Measurements from ENCODE around the gene TLCD3A.
"Not testable (repeated sequence)": the region's sequence is repeated elsewhere in the genome, so short reads cannot be mapped to it uniquely, and the experiment has no call there.

The TLCD3A gene

GRCh38 chr17:749359-749758 lies 17.0 kb downstream of the TLCD3A start:
- not testable (repeated sequence) for DNase-seq (ENCODE audit: low spot score)

- DNase-seq (ENCODE audit: low spot score): no peak
These were observed 18.1 kb downstream of the TLCD3A start for GRCh38 chr17:750431-751037.

GRCh38 chr17:751269-752001 lies 19.0 kb downstream of the TLCD3A start:
- DNase-seq (ENCODE audit: low spot score): peak; percentile 30

DNA sequence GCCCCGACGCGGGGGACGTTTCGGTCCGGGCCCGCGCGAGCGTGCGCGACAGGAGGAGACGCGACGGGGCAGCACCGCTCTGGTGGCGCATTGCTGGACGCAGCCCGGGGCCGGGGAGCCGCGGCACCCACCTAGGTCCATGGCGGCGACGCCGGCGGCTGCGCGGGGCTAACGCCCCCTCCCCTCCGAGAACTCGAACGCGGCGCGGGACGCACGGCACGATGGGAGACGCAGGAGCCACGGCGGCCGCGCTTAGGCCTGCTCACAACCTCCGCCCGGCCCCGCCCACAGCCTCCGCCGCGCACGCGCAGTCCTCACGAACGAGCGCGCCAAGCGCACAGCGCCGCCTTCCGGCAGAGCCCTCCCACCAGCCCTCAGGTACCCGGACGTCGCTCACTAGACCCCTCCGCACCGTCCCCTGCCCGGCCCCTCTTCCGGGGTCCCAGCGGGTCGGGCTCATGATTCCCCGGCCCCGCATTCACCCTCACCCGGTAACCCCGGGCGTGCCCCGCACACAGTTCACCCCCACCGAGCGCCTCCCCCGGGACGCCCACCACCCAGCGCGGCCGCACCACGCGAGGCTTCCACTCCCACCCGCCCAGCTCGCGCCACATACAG lies 19.7 kb downstream of the TLCD3A start, which contains the start of gene GEMIN4:
Gene GEMIN4, minus strand, starts transcription at position 263 of the 618 bp plus-strand sequence. Its CDS starts 122 bp downstream, at position 141.
- DNase-seq (ENCODE audit: low spot score): peak; percentile 97

GRCh38 chr17:752620-753219 lies 20.3 kb downstream of the TLCD3A start:
- DNase-seq (ENCODE audit: low spot score): no peak

GRCh38 chr17:753418-753817 lies 21.0 kb downstream of the TLCD3A start:
- DNase-seq (ENCODE audit: low spot score): no peak

- DNase-seq (ENCODE audit: low spot score): not testable (repeated sequence)
These were observed 23.0 kb downstream of the TLCD3A start for GRCh38 chr17:755319-755961.

DNA sequence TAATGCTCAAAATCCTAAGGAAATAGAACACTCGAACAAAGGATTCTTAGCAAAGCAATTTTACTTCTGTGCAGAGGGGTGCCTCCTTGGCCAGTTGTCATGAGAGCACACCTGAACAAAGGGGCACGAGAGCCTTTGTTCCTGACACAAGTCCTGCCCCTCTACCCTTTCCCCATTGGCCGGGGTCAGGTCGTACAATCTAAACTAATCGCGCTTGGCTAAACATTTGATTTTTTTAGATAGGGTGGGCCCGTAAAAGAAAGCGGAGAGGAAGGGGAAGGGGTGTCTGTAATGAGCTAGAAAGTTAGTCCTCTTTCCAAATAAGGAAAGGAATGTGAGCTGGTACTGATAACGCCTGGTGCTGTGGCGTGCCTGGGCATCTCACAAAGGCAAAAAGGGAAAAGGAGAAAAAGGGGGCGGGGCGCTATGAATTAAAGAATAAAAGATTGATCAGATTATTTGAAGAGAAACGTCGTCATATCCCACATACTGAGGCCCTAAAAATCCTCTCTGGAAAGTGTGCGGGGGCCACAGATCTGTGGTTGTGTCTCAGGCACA lies 23.7 kb downstream of the TLCD3A start:
- DNase-seq (ENCODE audit: low spot score): not testable (repeated sequence)

- no peak for DNase-seq (ENCODE audit: low spot score)
These were observed 27.6 kb downstream of the TLCD3A start for GRCh38 chr17:759964-760363.

DNA sequence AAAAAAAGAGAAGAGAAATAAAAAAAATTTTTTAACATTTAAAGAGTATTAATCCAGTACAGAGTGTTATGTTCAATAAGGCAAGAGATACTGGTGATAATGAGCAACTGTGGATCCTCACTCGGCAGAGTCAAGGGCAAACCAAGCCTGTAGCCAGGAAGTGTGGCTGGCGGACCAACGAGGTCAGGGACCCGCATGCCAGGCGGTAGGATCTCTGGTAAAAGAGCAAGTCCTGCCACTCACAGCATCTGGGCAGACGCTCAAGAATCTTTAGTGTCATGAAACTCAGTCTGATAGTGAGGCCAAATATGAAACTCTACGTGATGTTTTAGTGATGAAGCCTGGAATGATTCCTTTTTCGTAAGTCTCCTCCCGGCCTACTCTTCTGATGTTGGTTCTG lies 28.0 kb downstream of the TLCD3A start:
- DNase-seq (ENCODE audit: low spot score): no peak

- no peak for DNase-seq (ENCODE audit: low spot score)
These were observed 34.7 kb downstream of the TLCD3A start for GRCh38 chr17:767076-767475.

DNA sequence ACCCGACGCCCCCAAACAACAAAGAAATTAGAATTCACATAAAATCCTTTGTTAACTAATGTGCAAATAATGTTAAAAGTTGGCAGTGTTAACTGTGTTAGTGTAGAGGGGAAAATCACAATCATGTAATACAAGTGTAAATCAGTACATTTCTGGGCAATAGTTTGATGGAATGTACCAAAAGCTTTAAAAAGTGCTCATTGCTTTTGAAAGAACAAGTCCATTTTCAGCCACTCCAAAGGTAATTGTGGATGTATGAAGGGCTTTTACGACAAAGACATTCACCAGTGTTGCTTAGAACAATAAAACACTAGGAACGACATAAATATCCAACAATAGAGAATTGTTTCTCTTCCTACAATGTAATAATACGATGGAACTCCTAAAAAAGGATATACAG lies 40.6 kb downstream of the TLCD3A start:
- no peak for DNase-seq (ENCODE audit: low spot score)

DNA sequence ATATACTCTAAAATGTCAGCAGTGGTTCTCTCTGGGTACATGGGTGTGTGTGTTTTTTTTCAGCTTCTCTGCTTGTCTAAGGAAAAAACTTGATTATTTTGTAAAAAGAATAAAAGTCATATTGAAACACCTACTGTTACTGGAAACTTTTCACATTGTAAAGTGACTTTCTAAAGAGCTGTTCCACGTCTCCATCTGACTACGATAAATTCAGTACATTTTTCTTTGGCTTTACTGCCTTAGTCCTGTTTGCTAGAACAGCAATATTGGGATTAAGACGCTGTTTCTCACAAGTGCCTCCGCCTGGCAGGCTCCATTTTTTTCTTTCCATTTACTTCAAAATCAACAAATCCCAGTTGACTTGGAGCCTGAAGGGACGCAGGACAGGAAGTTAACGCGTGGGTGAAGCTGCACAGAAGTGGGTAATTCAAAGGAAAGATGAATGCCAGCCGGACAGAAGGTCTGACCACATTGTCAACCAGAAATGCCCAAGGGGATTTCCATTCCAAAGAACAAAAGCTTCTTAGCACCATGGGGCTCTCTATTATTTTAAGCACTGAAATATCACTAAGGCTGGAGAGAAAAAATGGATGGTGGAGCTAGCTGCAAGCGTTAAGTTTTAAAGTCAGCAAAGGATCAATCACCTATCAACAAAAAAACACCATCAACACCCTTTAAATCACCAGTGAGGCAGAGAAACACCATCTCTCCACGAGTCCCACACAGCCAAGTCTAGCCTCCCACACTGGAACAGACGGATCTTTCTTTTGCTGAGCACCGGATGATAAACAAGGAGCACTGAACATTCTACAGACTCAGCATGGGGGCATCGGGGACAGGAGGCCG lies 41.3 kb downstream of the TLCD3A start:
- no peak for DNase-seq (ENCODE audit: low spot score)

GRCh38 chr17:774313-774584 lies 41.9 kb downstream of the TLCD3A start:
- DNase-seq (ENCODE audit: low spot score): no peak

DNA sequence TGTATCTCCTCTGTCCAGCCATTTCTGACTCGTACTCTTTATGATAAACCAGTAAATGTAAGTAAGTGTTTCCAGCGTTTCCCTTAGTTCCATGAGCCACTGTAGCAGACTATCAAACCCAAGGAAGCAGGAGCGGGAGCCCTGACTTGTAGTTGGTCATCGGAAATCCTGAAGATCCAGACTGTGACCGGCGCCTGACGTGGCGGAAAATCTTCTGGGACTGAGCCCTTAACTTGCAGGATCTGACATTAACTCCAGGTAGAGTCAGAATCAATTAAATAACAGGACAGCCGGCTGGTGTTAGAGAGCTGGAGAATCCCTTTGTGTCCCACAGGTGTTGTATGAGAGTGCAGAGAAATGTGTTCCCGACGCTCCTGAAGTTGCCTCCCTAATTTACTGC lies 45.7 kb downstream of the TLCD3A start:
- DNase-seq (ENCODE audit: low spot score): no peak

GRCh38 chr17:781805-782731 lies 49.7 kb downstream of the TLCD3A start, which contains the start of the genes GLOD4 and MRM3:
TSS of gene GLOD4 (minus strand) at chr17:782280. CDS start at chr17:782255, 25 bp downstream.
TSS of gene MRM3 (plus strand) at chr17:782353. CDS start at chr17:782379, 26 bp downstream.
- peak; percentile 93 for DNase-seq (ENCODE audit: low spot score)

DNA sequence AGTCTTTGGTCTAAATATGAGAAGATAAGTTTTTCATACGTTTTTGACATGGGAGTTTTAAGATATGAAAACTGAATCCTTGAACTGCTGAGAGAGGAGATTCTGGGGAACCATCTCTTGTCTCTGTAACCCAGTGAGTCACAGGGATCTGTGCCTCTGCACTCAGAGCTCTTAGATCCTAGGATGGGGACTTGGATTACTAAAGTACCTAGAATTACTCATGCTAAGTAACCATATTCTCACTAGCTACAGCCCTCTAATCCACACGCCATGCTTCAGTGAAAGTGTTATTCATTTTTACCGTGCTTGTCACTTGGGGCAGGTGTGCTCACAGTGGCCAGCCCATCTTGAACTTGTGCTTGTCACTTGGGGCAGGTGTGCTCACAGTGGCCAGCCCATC lies 51.7 kb downstream of the TLCD3A start:
- DNase-seq (ENCODE audit: low spot score): no peak

GRCh38 chr17:785901-786300 lies 53.5 kb downstream of the TLCD3A start:
- not testable (repeated sequence) for DNase-seq (ENCODE audit: low spot score)

DNA sequence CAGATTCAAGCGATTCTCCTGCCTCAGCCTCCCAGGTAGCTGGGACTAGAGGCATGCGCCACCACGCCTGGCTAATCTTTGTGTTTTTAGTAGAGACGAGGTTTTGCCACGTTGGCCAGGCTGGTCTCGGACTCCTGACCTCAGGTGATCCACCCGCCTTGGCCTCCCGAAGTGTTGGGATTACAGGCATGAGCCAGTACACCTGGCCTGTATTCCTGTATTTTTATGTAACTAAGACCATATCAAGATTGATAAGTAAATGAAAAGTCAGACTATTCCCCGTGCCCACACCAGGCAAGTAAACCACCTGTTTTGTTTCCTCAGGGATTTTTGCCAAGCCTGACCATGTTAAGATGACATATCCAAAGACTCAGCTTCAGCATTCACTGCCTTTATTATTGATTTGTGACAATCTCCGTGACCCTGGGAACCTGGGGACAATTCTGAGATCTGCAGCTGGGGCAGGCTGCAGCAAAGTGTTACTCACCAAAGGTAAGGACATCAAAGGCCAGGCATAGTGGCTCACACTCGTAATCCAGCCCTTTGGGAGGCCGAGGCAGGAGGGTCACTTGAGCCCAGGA lies 55.3 kb downstream of the TLCD3A start:
- DNase-seq (ENCODE audit: low spot score): no peak

DNA sequence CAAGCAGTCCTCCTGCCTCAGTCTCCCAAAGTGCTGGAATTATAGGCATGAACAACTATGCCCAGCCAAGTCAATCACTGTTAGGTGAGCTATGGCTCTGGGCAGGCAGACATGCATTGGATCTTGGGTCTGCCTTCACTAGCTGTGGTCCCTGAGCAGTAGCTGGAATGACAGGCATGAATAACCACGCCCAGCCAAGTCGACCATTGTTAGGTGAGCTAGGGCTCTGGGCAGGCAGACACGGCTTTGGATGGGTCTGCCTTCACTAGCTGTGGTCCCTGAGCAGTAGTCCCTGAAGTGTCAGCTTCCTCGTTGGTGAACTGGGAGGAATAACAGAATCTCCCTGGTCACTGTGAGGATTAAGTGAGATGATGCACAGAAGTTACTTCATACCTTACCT lies 56.2 kb downstream of the TLCD3A start:
- no peak for DNase-seq (ENCODE audit: low spot score)
